ENCODE results near the gene CKB.
"Not testable (repeated sequence)": the region's sequence is repeated elsewhere in the genome, so short reads cannot be mapped to it uniquely, and the experiment has no call there.

The CKB gene

GRCh38 chr14:103526247-103526913 lies 3.8 kb upstream of the CKB start:
- no peak for DNase-seq

GRCh38 chr14:103525430-103526246 lies 3.0 kb upstream of the CKB start:
- not testable (repeated sequence) for DNase-seq

GRCh38 chr14:103524002-103524935 lies 1.6 kb upstream of the CKB start:
- no peak for DNase-seq

GRCh38 chr14:103523575-103523954 lies 935 bp upstream of the CKB start:
- DNase-seq, result no peak

- DNase-seq, result no peak
These were observed 573 bp downstream of the CKB start for GRCh38 chr14:103521951-103522563.

- no peak for DNase-seq
These were observed 1.1 kb downstream of the CKB start for GRCh38 chr14:103521438-103521950.

GRCh38 chr14:103520657-103521437 lies 1.8 kb downstream of the CKB start:
- DNase-seq, result no peak

- no peak for DNase-seq
These were observed 2.4 kb downstream of the CKB start for GRCh38 chr14:103520269-103520656.

- no peak for DNase-seq
These were observed 2.8 kb downstream of the CKB start for GRCh38 chr14:103519837-103520212.

- no peak for DNase-seq
These were observed 3.4 kb downstream of the CKB start for GRCh38 chr14:103519043-103519836.

- no peak for DNase-seq
These were observed 4.1 kb downstream of the CKB start for GRCh38 chr14:103518422-103519042.

- DNase-seq, result no peak
These were observed 4.8 kb downstream of the CKB start for GRCh38 chr14:103517721-103518421.

GRCh38 chr14:103517174-103517566 lies 5.5 kb downstream of the CKB start:
- DNase-seq, result no peak

- no peak for DNase-seq
These were observed 6.0 kb downstream of the CKB start for GRCh38 chr14:103516426-103517173.

- DNase-seq, result no peak
These were observed 7.8 kb downstream of the CKB start for GRCh38 chr14:103514596-103515421.

- no peak for DNase-seq
These were observed 9.7 kb downstream of the CKB start for GRCh38 chr14:103512701-103513611.

GRCh38 chr14:103512180-103512579 lies 10.4 kb downstream of the CKB start:
- not testable (repeated sequence) for DNase-seq
